Thyroid gland (tissue), 4 donors: ENCODE data around the gene ADAP1. TPM values are rescaled to one million over a fixed set of nuclear protein-coding genes. Genes with fewer than 3 reads are reported as not detected.
"Not testable (repeated sequence)": the region's sequence is repeated elsewhere in the genome, so short reads cannot be mapped to it uniquely, and the experiment has no call there.

Source experiments
- DNase-seq, 2 donors: peaks; one replicate each; pipeline ENCODE4 v3.0.0-alpha.2; 2019
- H3K27ac ChIP-seq, 3 donors: fragments of 200-600 bp; sonication (generic); 1 replicate in 2 of 3; 2 replicates in 1 of 3; pipeline ENCODE4 v1.5.1; 2016 to 2019; ENCODE audit warnings: mild to moderate bottlenecking in 1 of 3, moderate library complexity in 1 of 3
- H3K27me3 ChIP-seq: fragments of 200-600 bp; sonication (generic); one replicate; pipeline ENCODE4 v1.5.1; 2019
- H3K36me3 ChIP-seq, 2 donors: fragments of 200-600 bp; sonication (generic); one replicate each; pipeline ENCODE4 v1.5.1; 2016 to 2019
- H3K4me1 ChIP-seq, 2 donors: fragments of 200-600 bp; sonication (generic); one replicate each; pipeline ENCODE4 v1.5.1; 2017 to 2019
- H3K4me3 ChIP-seq, 3 donors: fragments of 200-600 bp; sonication (generic); replicated peaks in 1 of 3; 1 replicate in 2 of 3; 2 replicates in 1 of 3; pipeline ENCODE4 v1.5.1; 2016; ENCODE audit warnings: mild to moderate bottlenecking in 1 of 3
- H3K9me3 ChIP-seq: fragments of 200-600 bp; sonication (generic); one replicate; pipeline ENCODE4 v1.5.1; 2017
- POLR2A ChIP-seq, 2 donors: fragments of 450-650 bp; IDR thresholded peaks; one replicate each; pipeline ENCODE4 v1.6.1; 2017; ENCODE audit warnings: antibody characterized with exemption in 2 of 2, mild to moderate bottlenecking in 2 of 2, moderate library complexity in 1 of 2
- WGBS, 2 donors: methylation state at CpG; one replicate each; pipeline ENCODE4 v1.1.5; 2017; 5-methylcytosine and 5-hydroxymethylcytosine counted together
- intact Hi-C: fragments of 100-400 bp; cut with DNase I; formaldehyde crosslinking; loops from one replicate; pipeline ENCODE4 v1.15.1; 2023
- total RNA-seq, 4 donors: library from RNA; depleted of rRNA; stranded (reverse); fragments of >200 nt; gene quantifications; one replicate each; pipeline ENCODE4 v1.2.3, GENCODE V29; 2016
- TF ChIP-seq, protein P1 (sequence below), 6 experiments: fragments of 200-600 bp in 3 of 6; fragments of 450-650 bp in 3 of 6; sonication (generic) in 3 of 6; IDR thresholded peaks; one replicate each; pipeline ENCODE4 v1.5.1; 2016 to 2019; ENCODE audit warnings: antibody characterized with exemption in 6 of 6, mild to moderate bottlenecking in 2 of 6, inconsistent platforms in 1 of 6, moderate library complexity in 1 of 6

ADAP1 gene
- total RNA-seq, 4 donors from 2014 or later, result 11.7 to 29.9 (median 23.4) TPM

DNA sequence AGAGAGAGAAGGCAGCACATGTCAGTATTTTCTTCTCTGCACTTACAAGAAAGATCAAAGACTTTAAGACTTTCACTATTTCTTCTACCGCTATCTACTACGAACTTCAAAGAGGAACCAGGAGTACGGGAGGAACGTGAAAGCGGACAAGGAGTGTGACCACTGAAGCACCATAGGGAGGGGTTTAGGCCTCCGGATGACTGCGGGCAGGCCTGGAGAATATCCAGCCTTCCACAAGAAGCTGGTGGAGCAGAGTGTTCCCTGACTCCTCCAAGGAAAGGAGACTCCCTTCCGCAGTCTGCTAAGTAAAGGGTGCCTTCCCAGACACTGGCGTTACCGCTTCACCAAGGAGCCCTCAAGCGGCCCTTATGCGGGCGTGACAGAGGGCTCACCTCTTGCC is 6.5 kb upstream of the ADAP1 start:
- H3K27ac ChIP-seq, intact Hi-C loops, H3K4me3 ChIP-seq, H3K36me3 ChIP-seq, H3K9me3 ChIP-seq, H3K27me3 ChIP-seq: not testable (repeated sequence)
- DNase-seq, result peak; percentile 82 to 85
- peak in 1 of 2 donors; percentile 47 for TF ChIP-seq POLR2A (IDR thresholded peaks at IDR 0.05)
- H3K4me1 ChIP-seq, result peaks cover 3 to 23% of the 10 kb centered on the region in 2 donors
- WGBS, 2 donors, result 16 to 19% methylated on average over 13 of the region's 13 CpGs

DNA sequence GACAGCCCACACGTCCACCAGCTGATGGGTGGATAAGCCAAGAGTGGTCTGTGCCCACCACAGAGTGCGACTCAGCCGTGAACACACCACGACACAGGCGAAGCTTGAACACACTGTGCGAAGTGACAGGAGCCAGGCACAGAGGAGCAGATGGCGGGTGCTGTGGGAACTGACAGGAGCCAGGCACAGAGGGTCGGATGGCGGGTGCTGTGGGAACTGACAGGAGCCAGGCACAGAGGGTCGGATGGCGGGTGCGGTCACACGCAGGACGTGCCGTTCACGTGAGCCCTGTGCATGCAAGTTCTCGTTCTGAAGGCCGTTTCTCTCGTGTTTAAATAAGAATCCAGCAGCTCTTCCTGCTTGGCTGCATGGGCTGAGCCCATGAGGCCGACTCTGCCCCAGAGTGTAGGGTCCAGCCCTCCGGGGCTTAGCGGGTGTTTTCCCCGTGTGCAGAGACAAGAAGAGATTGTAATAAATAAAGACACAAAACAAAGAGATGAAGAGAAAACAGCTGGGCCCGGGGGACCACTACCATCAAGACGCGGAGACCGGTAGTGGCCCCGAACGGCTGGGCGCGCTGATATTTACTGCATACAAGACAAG is 5.9 kb upstream of the ADAP1 start:
- DNase-seq, result no peak
- H3K27me3 ChIP-seq, result no peaks in the 10 kb centered on the region
- H3K27ac ChIP-seq, result no peak overlapping the region
- H3K36me3 ChIP-seq, result no peaks in the 10 kb centered on the region
- no peak overlapping the region for H3K4me3 ChIP-seq
- intact Hi-C loops, result no loop called here
- peaks cover 3 to 23% of the 10 kb centered on the region in 2 donors for H3K4me1 ChIP-seq
- no peak for TF ChIP-seq POLR2A (IDR thresholded peaks at IDR 0.05)
- TF ChIP-seq, protein P1, sequence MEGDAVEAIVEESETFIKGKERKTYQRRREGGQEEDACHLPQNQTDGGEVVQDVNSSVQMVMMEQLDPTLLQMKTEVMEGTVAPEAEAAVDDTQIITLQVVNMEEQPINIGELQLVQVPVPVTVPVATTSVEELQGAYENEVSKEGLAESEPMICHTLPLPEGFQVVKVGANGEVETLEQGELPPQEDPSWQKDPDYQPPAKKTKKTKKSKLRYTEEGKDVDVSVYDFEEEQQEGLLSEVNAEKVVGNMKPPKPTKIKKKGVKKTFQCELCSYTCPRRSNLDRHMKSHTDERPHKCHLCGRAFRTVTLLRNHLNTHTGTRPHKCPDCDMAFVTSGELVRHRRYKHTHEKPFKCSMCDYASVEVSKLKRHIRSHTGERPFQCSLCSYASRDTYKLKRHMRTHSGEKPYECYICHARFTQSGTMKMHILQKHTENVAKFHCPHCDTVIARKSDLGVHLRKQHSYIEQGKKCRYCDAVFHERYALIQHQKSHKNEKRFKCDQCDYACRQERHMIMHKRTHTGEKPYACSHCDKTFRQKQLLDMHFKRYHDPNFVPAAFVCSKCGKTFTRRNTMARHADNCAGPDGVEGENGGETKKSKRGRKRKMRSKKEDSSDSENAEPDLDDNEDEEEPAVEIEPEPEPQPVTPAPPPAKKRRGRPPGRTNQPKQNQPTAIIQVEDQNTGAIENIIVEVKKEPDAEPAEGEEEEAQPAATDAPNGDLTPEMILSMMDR (IDR thresholded peaks at IDR 0.05), result no peak
- WGBS, 2 donors, result 67 to 75% methylated on average over 22 to 31 of the region's 31 CpGs
- no peaks in the 10 kb centered on the region for H3K9me3 ChIP-seq

DNA sequence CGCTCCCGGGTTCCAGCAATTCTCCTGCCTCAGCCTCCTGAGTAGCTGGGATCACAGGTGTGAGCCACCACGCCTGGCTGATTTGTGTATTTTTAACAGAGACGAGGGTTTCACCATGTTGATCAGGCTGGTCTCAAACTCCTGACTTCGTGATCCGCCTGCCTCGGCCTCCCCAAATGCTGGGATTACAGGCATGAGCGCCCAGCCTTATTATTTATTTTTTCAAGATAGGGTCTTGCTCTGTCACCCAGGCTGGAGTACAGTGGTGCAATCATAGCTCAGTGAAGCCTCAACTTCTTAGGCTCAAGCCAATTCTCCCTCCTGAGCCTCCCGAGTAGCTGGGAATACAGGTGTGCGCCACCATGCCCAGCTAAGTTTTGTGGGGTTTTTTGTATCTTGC is 5.3 kb upstream of the ADAP1 start:
- H3K4me1 ChIP-seq, result peaks cover 3 to 24% of the 10 kb centered on the region in 2 donors
- WGBS, 2 donors, result 85 to 87% methylated on average over 10 of the region's 10 CpGs
- H3K27me3 ChIP-seq, H3K36me3 ChIP-seq, intact Hi-C loops, H3K4me3 ChIP-seq, H3K27ac ChIP-seq, DNase-seq, H3K9me3 ChIP-seq: not testable (repeated sequence)

DNA sequence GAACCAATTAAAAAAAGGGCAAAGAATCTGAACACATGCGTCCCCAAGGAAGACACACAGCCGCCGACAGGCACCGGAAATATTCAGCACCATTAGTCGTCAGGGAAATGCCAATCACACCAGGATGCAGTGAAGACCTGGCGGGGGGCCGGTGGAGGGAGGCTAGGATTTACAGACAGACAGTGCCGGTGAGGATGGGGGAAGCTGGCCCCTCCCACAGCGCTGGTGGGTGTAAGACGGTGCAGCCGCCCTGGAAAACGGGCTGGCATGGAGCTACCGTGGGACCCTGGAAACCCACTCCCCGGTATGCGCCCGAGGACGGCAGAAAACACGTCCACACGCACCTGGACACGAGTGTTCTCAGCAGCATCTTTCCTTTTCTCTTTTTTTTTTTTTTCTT is 4.8 kb upstream of the ADAP1 start:
- peaks cover 3 to 20% of the 10 kb centered on the region in 2 donors for H3K4me1 ChIP-seq
- no peaks in the 10 kb centered on the region for H3K9me3 ChIP-seq
- H3K27me3 ChIP-seq, result no peaks in the 10 kb centered on the region
- TF ChIP-seq POLR2A (IDR thresholded peaks at IDR 0.05), result no peak
- TF ChIP-seq, protein P1 (IDR thresholded peaks at IDR 0.05), result no peak
- H3K27ac ChIP-seq, result no peak overlapping the region
- intact Hi-C loops, result no loop called here
- DNase-seq, result no peak
- no peaks in the 10 kb centered on the region for H3K36me3 ChIP-seq
- 79% methylated on average over 20 of the region's 20 CpGs for WGBS, 2 donors
- H3K4me3 ChIP-seq, result no peak overlapping the region

DNA sequence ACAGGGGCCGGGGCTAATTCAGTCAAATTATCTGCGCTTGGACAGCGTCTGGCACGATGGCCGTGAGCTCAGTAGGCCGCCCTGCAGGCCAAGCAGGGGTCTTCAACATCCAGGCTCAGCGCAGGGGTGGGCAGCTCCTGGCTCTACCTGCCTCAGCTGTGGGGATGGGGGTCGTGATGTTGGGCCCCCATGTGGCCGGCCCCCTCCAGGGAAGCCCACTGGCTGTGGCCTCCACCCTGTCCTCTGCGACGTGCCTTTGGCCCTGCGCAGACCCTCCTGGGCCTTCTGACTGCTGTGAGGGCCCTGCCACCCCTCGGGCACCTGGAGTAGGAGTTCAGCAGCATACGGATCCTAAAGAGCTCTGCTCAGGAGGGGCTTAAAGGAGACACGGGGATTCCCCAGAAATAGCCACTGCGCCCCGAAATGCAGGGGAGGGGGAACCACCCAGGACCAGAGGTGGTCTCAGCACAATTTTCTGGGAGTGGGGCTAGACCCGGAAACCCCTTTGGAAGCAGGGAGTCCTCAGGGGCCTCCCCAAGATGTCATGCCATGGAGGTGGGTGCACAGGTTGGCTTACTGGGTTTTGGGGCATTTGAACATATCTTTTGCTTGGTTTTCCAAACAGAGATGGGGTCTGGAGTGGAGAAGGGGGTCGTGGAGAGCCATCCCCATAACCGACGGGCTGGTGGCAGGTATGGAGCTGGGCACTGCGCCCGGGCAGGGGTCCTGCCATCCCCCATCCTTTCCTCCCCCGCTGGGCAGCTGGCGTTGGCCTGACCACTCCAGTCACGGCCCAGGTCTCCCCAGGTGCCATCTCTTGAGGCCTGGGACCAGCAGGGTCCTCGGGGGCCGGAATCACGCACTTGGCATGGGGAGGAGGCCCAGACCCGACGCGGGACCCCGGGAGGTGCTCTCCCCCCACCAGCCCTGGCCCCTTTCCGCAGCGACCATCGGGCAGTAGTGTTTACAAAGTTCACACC is 4.0 kb upstream of the ADAP1 start:
- Histone ChIP-seq H3K36me3 (no peaks in the 10 kb centered on the region), H3K9me3 (no peaks in the 10 kb centered on the region), H3K27me3 (no peaks in the 10 kb centered on the region), H3K4me3 (no peak overlapping the region), H3K4me1 (peaks cover 4 to 17% of the 10 kb centered on the region in 2 donors), H3K27ac (no peak overlapping the region)
- no peak for DNase-seq
- TF ChIP-seq POLR2A (IDR thresholded peaks at IDR 0.05), result no peak
- TF ChIP-seq, protein P1 (IDR thresholded peaks at IDR 0.05), result no peak
- intact Hi-C loops, result no loop called here
- WGBS, 2 donors, result 79 to 82% methylated on average over 25 to 32 of the region's 36 CpGs
